NCI-H187 treated with DMSO at 0.1 percent for 48 hours (cell line): ENCODE measurements around the gene P2RY2.

Experiments used
- DNase-seq: peaks from one replicate; lab custom pipeline; 2025; lab: John Stamatoyannopoulos, UW

The P2RY2 gene

DNA sequence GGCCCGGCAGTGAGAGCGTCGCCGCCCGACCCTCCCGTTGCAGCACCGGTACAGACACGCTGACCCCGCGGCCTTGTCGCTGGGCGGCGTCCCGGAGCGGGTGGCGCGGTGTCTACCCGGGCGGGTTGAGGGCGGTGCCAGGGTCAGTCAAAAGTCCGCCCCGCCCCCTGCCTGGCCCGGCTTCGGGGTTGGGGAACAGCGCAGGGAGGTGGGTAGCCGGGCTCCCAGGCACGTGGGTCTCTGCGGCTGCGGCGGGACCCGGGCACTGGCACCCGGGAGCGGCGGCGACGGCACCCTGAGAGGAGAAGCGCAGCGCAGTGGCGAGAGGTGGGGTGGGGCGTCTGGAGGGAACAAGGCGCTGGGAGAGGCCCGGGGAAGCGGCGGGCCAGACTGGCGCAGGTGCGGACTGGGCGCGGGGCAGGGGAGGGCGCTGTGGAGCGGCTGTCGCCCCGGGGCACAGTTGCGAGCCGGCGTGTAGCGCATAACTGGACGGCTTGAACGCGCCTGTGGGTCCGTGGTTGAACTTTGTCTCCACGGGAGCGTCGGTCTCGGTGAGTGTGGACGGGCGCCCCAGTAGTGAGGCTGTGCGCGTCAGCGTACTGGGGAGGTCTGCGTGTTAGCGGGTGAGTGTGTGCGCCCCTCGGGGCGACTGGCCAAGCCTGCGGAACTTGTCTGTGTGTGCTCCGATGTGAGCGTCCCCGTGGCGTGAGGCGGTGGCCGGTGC lies at the start of gene P2RY2:
TSS of gene P2RY2 (plus strand) at position 176 of the 724 bp plus-strand sequence. CDS start 15,879 bp downstream, outside the sequence.
- DNase-seq, result no peak

- DNase-seq, result no peak
Measured at GRCh38 chr11:73168925-73169579, 49.0 kb upstream of the P2RY2 start.

- DNase-seq, result no peak
Measured at GRCh38 chr11:73170140-73170539, 47.9 kb upstream of the P2RY2 start.

GRCh38 chr11:73171436-73172161 lies 46.5 kb upstream of the P2RY2 start:
- DNase-seq, result no peak

DNA sequence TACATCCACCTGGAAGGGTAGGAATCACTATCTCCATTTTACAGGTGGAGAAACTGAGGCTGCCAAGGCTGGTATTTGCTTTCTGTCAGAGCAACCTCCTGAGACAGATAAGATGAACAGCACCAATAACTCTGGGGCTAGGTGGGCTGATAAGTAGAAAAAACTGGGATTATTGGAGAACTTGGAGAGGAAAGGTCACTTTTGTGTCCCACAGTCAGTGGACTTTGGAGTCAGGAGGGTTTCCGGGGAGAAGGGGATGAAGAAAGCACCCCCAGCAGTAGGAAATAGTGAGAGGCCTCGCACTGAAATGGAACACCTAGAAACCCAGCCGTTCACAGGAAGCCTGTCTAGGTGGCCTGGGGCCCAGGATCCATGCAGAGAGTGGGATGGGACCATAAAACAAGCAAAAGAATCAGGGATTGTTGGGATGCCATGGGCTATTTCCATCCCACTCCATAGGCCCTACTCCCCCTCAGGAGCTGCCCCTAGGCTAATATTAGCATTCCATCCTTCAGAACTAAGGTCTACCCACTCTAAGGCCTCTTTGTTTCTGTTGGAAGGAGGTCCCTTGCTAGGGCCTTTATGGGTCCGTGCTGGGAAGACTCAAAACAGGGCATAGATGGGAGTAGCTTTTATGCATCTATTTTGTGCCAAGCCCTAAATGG lies 45.0 kb upstream of the P2RY2 start:
- DNase-seq, result no peak

GRCh38 chr11:73173755-73174494 lies 44.2 kb upstream of the P2RY2 start:
- no peak for DNase-seq

DNA sequence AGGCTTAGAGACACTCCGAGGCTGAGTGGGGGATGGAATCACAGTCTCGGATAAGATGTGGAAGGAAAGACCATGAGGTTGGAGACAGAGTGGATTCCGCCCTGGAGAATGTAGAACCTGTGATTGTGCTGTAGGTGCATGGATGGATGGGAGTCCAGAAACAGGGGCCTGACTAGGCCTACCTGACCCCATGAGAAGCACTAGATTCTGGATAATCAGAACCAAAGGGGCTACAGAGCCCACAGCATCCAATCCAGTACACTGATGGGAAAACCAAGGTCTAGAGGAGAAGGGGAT lies 43.6 kb upstream of the P2RY2 start:
- no peak for DNase-seq

- DNase-seq, result no peak
Measured at GRCh38 chr11:73175551-73176144, 42.4 kb upstream of the P2RY2 start.

DNA sequence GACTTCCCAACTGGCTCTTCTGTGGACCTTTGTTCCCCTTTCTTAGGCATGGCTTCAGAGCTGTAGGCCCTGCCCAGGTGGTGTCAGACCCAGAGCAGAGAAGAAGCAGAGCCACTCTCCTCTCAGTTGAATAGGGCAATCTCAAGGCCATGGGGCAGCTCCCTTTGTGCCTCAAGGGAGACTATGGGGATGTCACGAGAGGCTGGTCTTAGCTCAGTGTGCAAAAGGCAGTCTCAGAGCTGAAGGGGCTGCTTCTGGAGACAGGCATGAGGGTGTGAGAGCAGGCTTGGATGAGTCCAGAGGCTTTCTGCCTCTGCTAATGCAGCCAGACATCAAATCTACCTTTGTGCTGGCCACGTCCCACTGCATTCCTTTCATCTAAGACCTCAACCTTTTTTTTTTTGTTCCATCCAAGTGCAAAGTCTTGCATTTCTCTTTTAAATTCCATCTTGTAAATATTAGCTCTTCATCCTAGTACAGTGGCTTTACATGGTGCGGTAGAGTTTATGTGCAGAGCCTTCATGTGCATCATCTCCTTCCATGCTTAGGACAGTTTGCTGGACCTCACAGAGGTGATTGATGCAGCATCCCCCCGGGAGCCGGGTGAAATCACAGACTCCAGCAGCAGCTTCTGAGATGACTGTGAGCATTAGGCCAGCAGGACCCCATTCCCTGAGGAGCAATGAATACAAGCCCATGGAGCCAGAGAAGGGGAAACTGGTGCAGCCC lies 41.8 kb upstream of the P2RY2 start:
- no peak for DNase-seq

- DNase-seq, result no peak
Measured at GRCh38 chr11:73176874-73177155, 41.3 kb upstream of the P2RY2 start.

GRCh38 chr11:73177380-73177777 lies 40.7 kb upstream of the P2RY2 start:
- DNase-seq, result no peak

DNA sequence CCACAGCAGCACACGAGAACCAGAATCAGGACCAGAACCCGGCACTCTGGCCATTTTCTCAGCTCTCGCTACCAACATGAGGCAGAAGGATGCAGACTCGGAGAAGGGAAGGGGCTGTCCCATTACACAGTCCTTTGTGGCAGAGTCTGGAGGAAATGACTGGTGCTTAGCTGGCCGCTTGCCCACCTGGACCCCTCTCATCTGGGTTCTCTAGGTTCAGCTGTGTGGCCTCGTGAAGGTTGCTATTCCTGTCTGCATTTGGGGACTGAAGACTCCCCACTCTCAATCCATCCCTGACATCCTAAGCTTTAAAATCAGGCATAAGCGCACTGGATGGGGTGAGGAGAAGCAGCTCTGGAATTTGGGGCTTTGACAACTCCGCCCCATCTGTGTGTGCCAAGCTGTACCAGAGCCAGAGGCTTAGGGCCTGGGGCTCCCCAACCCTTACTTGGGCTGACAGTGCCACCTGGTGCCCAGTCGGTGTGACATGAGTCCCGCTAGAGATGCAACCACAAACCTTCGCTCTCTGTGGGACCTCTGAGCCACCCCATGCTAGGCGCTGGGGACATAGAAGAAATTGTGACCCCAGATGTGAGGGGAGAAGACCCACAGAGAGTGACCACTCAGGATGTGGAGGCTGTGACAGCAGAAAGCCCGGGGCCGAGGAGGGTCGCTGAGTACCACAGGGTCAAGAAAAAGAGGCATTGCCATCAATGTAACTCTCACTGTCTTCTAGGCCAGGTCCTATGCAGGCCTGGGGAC lies 40.1 kb upstream of the P2RY2 start:
- no peak for DNase-seq

- no peak for DNase-seq
Measured at GRCh38 chr11:73178681-73179080, 39.4 kb upstream of the P2RY2 start.

- no peak for DNase-seq
Measured at GRCh38 chr11:73182824-73183321, 35.2 kb upstream of the P2RY2 start.

- DNase-seq, result no peak
Measured at GRCh38 chr11:73184953-73185671, 33.0 kb upstream of the P2RY2 start.

DNA sequence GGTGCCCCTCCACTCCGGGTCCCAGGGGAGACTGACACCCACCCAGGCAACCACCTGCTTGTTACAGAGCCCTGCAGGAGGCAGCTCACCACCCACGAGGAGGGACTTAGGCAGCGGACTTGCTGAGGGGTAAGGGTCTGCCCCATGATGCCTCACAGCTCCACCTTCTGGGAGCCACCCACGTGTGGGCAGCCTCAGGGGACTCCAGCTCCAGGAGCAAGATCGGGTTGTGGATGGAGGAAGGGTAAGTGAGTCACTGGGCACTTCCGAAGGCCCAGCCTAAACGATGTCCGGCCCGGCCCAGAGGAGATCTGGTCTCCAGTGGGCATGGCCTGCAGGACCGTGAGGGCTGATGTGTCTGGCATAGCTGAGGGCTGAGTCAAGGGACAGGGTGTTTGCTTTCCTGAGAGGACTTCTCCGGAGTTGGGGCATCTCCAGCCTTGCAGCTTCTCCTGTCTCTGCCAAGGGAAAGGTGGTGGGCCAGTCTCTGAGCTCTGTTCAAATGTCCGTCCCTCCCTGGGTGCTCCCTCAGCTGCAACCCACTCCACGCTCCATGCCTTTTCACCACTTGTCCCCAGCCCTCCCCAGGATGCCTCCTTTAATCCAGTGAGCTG lies 32.3 kb upstream of the P2RY2 start:
- no peak for DNase-seq

DNA sequence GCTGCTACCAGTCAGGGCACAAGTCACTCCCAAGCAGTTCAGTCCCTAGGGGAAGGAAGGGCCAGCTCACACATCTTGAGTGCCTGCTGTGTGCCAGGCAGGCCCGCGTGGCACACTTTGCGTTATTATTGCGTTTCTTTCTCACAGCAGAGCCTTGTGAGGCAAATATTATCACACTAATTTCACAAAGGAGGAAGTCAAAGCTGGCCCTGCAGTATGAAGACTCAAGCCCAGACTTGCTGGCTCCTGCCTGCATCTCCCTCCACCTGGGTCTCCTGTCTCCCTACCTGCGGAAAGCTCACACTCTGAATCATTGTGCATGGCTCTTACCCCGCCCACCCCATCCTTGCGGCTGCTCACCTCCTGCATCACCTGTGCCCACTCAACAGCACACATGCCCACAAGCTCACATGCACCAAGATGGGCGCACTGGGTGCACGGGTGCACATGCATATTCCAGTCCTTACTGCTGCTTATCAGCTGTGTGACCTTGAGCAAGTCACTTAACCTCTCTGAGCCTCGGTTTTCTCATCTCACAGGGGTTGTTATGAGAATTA lies 31.7 kb upstream of the P2RY2 start:
- no peak for DNase-seq

GRCh38 chr11:73186886-73187285 lies 31.2 kb upstream of the P2RY2 start:
- DNase-seq, result no peak

- no peak for DNase-seq
Measured at GRCh38 chr11:73187854-73188253, 30.2 kb upstream of the P2RY2 start.
